BE2C (cell line): ENCODE measurements around the gene KPNB1.
"Not testable (repeated sequence)": the region's sequence is repeated elsewhere in the genome, so short reads cannot be mapped to it uniquely, and the experiment has no call there.

Experiments
- DNase-seq: peaks from one replicate; pipeline ENCODE4 v3.0.0-alpha.2; 2020
- H3K27me3 ChIP-seq: fragments of 250-450 bp; sonication (Bioruptor Pico); 2 replicates; pipeline ENCODE4 v1.5.1; 2020; ENCODE audit warnings: mild to moderate bottlenecking
- H3K36me3 ChIP-seq: fragments of 250-450 bp; sonication (Bioruptor Pico); 2 replicates; pipeline ENCODE4 v1.5.1; 2020; ENCODE audit warnings: mild to moderate bottlenecking
- H3K4me1 ChIP-seq: fragments of 250-450 bp; sonication (Bioruptor Pico); 2 replicates; pipeline ENCODE4 v1.5.1; 2020
- H3K4me3 ChIP-seq: 2 replicates; pipeline ENCODE4 v1.5.1; 2011; ENCODE audit warnings: low read depth, low read length
- H3K9me3 ChIP-seq: fragments of 250-450 bp; sonication (Bioruptor Pico); 2 replicates; pipeline ENCODE4 v1.5.1; 2020
- CTCF ChIP-seq: IDR thresholded peaks from 2 replicates; pipeline ENCODE4 v1.5.1; 2012; ENCODE audit warnings: mild to moderate bottlenecking, low read depth, low read length

KPNB1 gene

GRCh38 chr17:47676510-47677165, 26.9 kb downstream of the KPNB1 start:
- no peak for TF ChIP-seq CTCF
- H3K27me3 ChIP-seq = no peaks in the 10 kb centered on the region
- H3K9me3 ChIP-seq = no peaks in the 10 kb centered on the region
- no peak overlapping the region for H3K4me3 ChIP-seq
- DNase-seq = no peak
- H3K36me3 ChIP-seq = peaks cover 100% of the 10 kb centered on the region
- no peaks in the 10 kb centered on the region for H3K4me1 ChIP-seq

GRCh38 chr17:47678196-47678595, 28.5 kb downstream of the KPNB1 start:
- no peaks in the 10 kb centered on the region for H3K9me3 ChIP-seq
- no peak overlapping the region for H3K4me3 ChIP-seq
- H3K27me3 ChIP-seq = no peaks in the 10 kb centered on the region
- no peak for TF ChIP-seq CTCF
- peaks cover 96% of the 10 kb centered on the region for H3K36me3 ChIP-seq
- no peaks in the 10 kb centered on the region for H3K4me1 ChIP-seq
- no peak for DNase-seq

GRCh38 chr17:47682138-47682537, 32.4 kb downstream of the KPNB1 start:
- TF ChIP-seq CTCF = no peak
- Histone ChIP-seq H3K4me1 (no peaks in the 10 kb centered on the region), H3K9me3 (no peaks in the 10 kb centered on the region), H3K27me3 (no peaks in the 10 kb centered on the region), H3K4me3 (no peak overlapping the region), H3K36me3 (peaks cover 85% of the 10 kb centered on the region)
- DNase-seq = no peak

GRCh38 chr17:47682727-47683126, 33.0 kb downstream of the KPNB1 start:
- H3K4me1 ChIP-seq, H3K27me3 ChIP-seq, H3K9me3 ChIP-seq, DNase-seq, H3K4me3 ChIP-seq: not testable (repeated sequence)
- H3K36me3 ChIP-seq = peaks cover 79% of the 10 kb centered on the region

- TF ChIP-seq CTCF = no peak
- H3K36me3 ChIP-seq = peaks cover 66% of the 10 kb centered on the region
These were observed 34.3 kb downstream of the KPNB1 start for GRCh38 chr17:47684025-47684424.

GRCh38 chr17:47684535-47685193, 34.9 kb downstream of the KPNB1 start:
- peaks cover 59% of the 10 kb centered on the region for H3K36me3 ChIP-seq
- no peak overlapping the region for H3K4me3 ChIP-seq
- TF ChIP-seq CTCF = no peak
- H3K9me3 ChIP-seq = no peaks in the 10 kb centered on the region
- no peak for DNase-seq
- H3K4me1 ChIP-seq = 0 out of 2 replicates have a peak, but pooled peaks cover 2% of the 10 kb centered on the region
- H3K27me3 ChIP-seq = no peaks in the 10 kb centered on the region

More at GRCh38 chr17:47684025-47684424, 34.3 kb downstream of the KPNB1 start:
- Histone ChIP-seq H3K27me3 (no peaks in the 10 kb centered on the region), H3K4me1 (0 out of 2 replicates have a peak, but pooled peaks cover 2% of the 10 kb centered on the region), H3K9me3 (no peaks in the 10 kb centered on the region), H3K4me3 (no peak overlapping the region)
- no peak for DNase-seq
